KMS-11 (cell line): Measurements from ENCODE around the gene ZNF717.
"Not testable (repeated sequence)": the region's sequence is repeated elsewhere in the genome, so short reads cannot be mapped to it uniquely, and the experiment has no call there.

ENCODE experiments used
- H2AFZ ChIP-seq: fragments of 200-600 bp; sonication (generic); 2 replicates; pipeline ENCODE4 v1.6.1; 2016; ENCODE audit warnings: antibody characterized with exemption, mixed run types, low read depth
- H3K27ac ChIP-seq: fragments of 200-600 bp; sonication (generic); 2 replicates; pipeline ENCODE4 v1.6.1; 2016; ENCODE audit warnings: mild to moderate bottlenecking, mixed run types
- H3K27me3 ChIP-seq: fragments of 200-600 bp; sonication (generic); 2 replicates; pipeline ENCODE4 v1.6.1; 2017; ENCODE audit warnings: mild to moderate bottlenecking, low read depth, mixed run types, moderate library complexity; ENCODE audit not compliant: insufficient read depth
- H3K36me3 ChIP-seq: fragments of 200-600 bp; sonication (generic); 2 replicates; pipeline ENCODE4 v1.6.1; 2017; ENCODE audit warnings: mild to moderate bottlenecking, mixed run types; ENCODE audit not compliant: insufficient read depth
- H3K4me1 ChIP-seq: fragments of 200-600 bp; sonication (generic); 2 replicates; pipeline ENCODE4 v1.6.1; 2016; ENCODE audit warnings: mild to moderate bottlenecking, low read depth, mixed run types; ENCODE audit not compliant: poor library complexity, severe bottlenecking
- H3K4me2 ChIP-seq: fragments of 200-600 bp; sonication (generic); 2 replicates; pipeline ENCODE4 v1.7.0; 2016; ENCODE audit warnings: mild to moderate bottlenecking, mixed run types
- H3K4me3 ChIP-seq: fragments of 200-600 bp; sonication (generic); IDR thresholded peaks from 2 replicates; pipeline ENCODE4 v1.6.1; 2017; ENCODE audit warnings: low read depth, low read length, mixed read lengths; ENCODE audit not compliant: insufficient read depth
- H3K79me2 ChIP-seq: fragments of 200-600 bp; sonication (generic); 2 replicates; pipeline ENCODE4 v1.6.1; 2016; ENCODE audit warnings: low read depth, mixed run types; ENCODE audit not compliant: insufficient read depth
- H3K9ac ChIP-seq: fragments of 200-600 bp; sonication (generic); 2 replicates; pipeline ENCODE4 v1.6.1; 2016; ENCODE audit warnings: mild to moderate bottlenecking, mixed run types
- H4K20me1 ChIP-seq: fragments of 200-600 bp; sonication (generic); 2 replicates; pipeline ENCODE4 v1.6.1; 2016; ENCODE audit warnings: mild to moderate bottlenecking, mixed run types; ENCODE audit not compliant: insufficient read depth
- TF ChIP-seq, protein P1 (sequence below): fragments of 200-600 bp; sonication (generic); conservative IDR thresholded peaks from 2 replicates; pipeline ENCODE4 v1.6.1; 2017; ENCODE audit warnings: low read depth, mild to moderate bottlenecking, antibody characterized with exemption, low read length, moderate library complexity, mixed read lengths

The ZNF717 gene

DNA sequence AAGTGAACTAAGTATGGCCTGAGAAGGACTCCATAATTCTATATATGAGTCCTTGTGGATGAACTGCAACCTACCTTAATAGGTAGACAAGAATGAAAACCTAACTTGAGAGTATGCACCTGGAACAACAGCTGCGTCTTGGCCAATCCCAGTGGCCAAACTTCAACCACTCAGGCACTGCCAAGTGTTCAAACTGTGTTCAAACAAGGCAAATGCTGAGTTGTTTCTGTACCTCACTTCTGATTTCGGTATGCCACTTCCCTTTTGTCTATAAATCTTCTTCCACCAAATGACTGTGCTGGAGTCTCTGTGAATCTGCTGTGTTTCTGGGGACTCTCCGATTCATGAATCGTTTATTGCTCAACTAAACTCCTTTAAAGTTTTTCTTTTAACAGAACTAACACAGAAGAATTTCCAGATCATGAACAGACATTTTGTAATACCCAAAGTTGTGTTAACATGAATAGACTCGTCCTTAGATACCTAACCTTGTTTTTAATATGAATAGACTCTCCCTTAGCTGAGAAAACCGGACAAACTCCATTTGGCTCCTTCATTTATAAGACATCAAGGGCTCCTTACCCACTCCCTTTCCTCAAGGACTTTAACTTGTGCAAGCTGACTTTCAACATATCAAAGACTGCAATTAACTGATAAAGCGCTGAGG lies 4.1 kb downstream of the ZNF717 start:
- no peak overlapping the region for H3K4me2 ChIP-seq
- no peaks in the 10 kb centered on the region for H3K27me3 ChIP-seq
- no peak overlapping the region for H3K4me3 ChIP-seq
- no peaks in the 10 kb centered on the region for H3K4me1 ChIP-seq
- H4K20me1 ChIP-seq = no peaks in the 10 kb centered on the region
- H2AFZ ChIP-seq = no peak overlapping the region
- H3K27ac ChIP-seq = no peak overlapping the region
- H3K36me3 ChIP-seq = no peaks in the 10 kb centered on the region
- H3K79me2 ChIP-seq = no peaks in the 10 kb centered on the region
- no peak overlapping the region for H3K9ac ChIP-seq
- TF ChIP-seq, protein P1, sequence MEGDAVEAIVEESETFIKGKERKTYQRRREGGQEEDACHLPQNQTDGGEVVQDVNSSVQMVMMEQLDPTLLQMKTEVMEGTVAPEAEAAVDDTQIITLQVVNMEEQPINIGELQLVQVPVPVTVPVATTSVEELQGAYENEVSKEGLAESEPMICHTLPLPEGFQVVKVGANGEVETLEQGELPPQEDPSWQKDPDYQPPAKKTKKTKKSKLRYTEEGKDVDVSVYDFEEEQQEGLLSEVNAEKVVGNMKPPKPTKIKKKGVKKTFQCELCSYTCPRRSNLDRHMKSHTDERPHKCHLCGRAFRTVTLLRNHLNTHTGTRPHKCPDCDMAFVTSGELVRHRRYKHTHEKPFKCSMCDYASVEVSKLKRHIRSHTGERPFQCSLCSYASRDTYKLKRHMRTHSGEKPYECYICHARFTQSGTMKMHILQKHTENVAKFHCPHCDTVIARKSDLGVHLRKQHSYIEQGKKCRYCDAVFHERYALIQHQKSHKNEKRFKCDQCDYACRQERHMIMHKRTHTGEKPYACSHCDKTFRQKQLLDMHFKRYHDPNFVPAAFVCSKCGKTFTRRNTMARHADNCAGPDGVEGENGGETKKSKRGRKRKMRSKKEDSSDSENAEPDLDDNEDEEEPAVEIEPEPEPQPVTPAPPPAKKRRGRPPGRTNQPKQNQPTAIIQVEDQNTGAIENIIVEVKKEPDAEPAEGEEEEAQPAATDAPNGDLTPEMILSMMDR = no peak

DNA sequence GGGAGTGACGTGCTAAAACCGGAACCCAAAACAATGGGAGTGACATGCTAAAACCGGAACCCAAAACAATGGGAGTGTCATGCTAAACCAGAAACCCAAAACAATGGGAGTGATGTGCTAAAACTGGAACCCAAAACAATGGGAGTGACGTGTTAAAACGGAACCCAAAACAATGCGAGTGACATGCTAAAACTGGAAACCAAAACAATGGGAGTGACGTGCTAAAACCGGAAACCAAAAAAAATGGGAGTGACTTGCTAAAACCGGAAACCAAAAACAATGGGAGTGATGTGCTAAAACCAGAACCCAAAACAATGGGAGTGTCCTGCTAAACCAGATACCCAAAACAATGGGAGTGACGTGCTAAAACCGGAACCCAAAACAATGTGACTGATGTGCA lies 7.6 kb downstream of the ZNF717 start:
- H3K27me3 ChIP-seq, H3K4me3 ChIP-seq, H3K79me2 ChIP-seq, H3K9ac ChIP-seq, H3K4me1 ChIP-seq, H4K20me1 ChIP-seq, H3K4me2 ChIP-seq, H3K36me3 ChIP-seq, H3K27ac ChIP-seq, H2AFZ ChIP-seq: not testable (repeated sequence)

DNA sequence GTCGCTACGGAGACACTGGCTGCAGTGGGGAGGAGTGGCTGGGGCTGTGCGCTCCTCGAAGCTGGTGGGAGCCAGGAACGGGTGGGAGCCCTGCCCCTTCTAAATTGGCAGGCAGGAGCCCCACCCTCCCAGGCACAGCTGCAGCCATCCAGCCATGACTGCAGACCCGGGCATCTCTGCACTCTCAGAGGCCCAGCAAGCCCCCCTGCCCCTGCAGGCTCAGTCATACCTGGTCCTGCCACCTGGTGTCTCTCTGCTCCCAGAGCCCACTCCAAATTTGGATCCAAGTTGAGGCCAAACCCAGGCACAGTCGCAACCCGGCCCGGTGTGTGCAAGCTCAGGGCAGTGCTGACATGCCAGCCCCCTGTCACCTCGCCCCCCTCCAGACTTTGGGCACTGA lies 13.7 kb downstream of the ZNF717 start:
- H3K9ac ChIP-seq, H3K79me2 ChIP-seq, H4K20me1 ChIP-seq, H3K4me1 ChIP-seq, H3K4me3 ChIP-seq, H3K27me3 ChIP-seq, H2AFZ ChIP-seq, H3K4me2 ChIP-seq, H3K36me3 ChIP-seq, H3K27ac ChIP-seq: not testable (repeated sequence)

DNA sequence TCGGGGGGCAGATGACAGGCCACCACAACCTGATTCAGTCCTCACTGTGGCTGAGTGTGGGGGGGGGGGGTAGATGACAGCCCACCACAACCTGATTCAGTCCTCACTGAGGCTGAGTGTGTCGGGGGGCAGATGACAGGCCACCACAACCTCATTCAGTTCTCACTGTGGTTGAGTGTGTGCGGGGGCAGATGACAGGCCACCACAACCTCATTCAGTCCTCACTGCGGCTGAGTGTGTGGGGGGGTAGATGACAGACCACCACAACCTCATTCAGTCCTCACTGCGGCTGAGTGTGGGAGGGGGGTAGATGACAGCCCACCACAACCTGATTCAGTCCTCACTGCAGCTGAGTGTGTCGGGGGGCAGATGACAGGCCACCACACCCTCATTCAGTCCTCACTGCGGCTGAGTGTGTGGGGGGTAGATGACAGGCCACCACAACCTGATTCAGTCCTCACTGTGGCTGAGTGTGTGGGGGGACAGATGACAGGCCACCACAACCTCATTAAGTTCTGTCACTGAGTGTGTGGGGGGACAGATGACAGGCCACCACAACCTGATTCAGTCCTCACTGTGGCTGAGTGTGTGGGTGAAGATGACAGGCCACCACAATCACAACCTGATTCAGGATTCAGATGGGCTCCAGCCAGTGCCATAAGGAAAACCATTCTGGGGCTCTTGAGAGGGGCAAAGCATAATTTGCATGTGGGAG lies 16.9 kb downstream of the ZNF717 start:
- Histone ChIP-seq H4K20me1 (no peaks in the 10 kb centered on the region), H3K4me2 (no peak overlapping the region), H3K27ac (no peak overlapping the region), H3K27me3 (no peaks in the 10 kb centered on the region), H3K36me3 (no peaks in the 10 kb centered on the region), H3K4me1 (no peaks in the 10 kb centered on the region), H2AFZ (no peak overlapping the region), H3K79me2 (no peaks in the 10 kb centered on the region), H3K4me3 (no peak overlapping the region), H3K9ac (no peak overlapping the region)
- TF ChIP-seq, protein P1 = no peak

DNA sequence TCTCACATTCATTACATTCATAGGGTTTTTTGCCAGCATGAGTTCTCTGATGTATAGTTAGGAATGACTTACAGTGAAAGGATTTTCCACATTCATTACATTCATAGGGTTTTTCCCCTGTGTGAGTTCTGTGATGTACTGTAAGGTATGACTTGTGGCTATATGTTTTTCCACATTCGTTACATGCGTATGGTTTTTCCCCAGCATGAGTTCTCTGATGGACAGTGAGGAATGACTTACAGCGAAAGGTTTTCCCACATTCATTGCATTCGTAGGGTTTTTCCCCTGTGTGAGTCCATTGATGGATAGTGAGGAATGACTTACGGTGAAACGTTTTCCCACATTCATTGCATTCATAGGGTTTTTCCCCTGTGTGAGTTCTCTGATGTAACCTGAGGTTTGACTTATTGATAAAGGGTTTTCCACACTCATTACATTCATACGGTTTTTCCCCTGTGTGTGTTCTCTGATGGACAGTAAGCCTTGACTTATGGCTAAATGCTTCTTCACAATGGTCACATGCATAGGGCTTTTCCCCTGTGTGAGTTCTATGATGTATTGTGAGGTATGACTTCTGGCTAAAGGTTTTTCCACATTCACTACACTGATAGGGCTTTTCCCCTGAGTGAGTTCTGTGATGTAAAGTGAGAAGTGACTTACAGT lies 47.4 kb downstream of the ZNF717 start:
- Histone ChIP-seq H3K9ac (no peak overlapping the region), H3K79me2 (no peaks in the 10 kb centered on the region), H4K20me1 (no peaks in the 10 kb centered on the region), H3K4me1 (no peaks in the 10 kb centered on the region), H3K4me3 (no peak overlapping the region), H2AFZ (no peak overlapping the region), H3K4me2 (no peak overlapping the region), H3K36me3 (no peaks in the 10 kb centered on the region), H3K27ac (no peak overlapping the region), H3K27me3 (no peaks in the 10 kb centered on the region)
- TF ChIP-seq, protein P1 = no peak
